Smooth muscle cell (in vitro differentiated cells): ENCODE measurements around the gene LTBP1. TPM values are rescaled to one million over a fixed set of nuclear protein-coding genes. Genes with fewer than 3 reads are reported as not detected.

Source experiments
- DNase-seq: peaks from one replicate; lab custom pipeline; 2025; ENCODE audit not compliant: unreplicated experiment; lab: John Stamatoyannopoulos, UW
- H2AFZ ChIP-seq: fragments of 200-600 bp; sonication (generic); 2 replicates; pipeline ENCODE4 v1.6.0; 2016; ENCODE audit warnings: antibody characterized with exemption, low read depth, mild to moderate bottlenecking
- H3F3A ChIP-seq: fragments of 200-600 bp; sonication (generic); 2 replicates; pipeline ENCODE4 v1.6.0; 2017; ENCODE audit warnings: antibody characterized with exemption, low read depth
- H3K27ac ChIP-seq: fragments of 200-600 bp; sonication (generic); 2 replicates; pipeline ENCODE4 v1.5.1; 2016; ENCODE audit warnings: low read depth, mild to moderate bottlenecking
- H3K27me3 ChIP-seq: fragments of 200-600 bp; sonication (generic); 2 replicates; pipeline ENCODE4 v1.6.1; 2016; ENCODE audit warnings: low read depth, mild to moderate bottlenecking
- H3K36me3 ChIP-seq: fragments of 200-600 bp; sonication (generic); 2 replicates; pipeline ENCODE4 v1.5.1; 2016; ENCODE audit warnings: low read depth
- H3K4me1 ChIP-seq: fragments of 200-600 bp; sonication (generic); 2 replicates; pipeline ENCODE4 v1.5.1; 2016; ENCODE audit warnings: low read depth
- H3K4me2 ChIP-seq: fragments of 200-600 bp; sonication (generic); 2 replicates; pipeline ENCODE4 v1.6.0; 2016; ENCODE audit warnings: mild to moderate bottlenecking
- H3K4me3 ChIP-seq: fragments of 200-600 bp; sonication (generic); 2 replicates; pipeline ENCODE4 v1.5.1; 2016; ENCODE audit warnings: mild to moderate bottlenecking
- H3K79me2 ChIP-seq: fragments of 200-600 bp; sonication (generic); 2 replicates; pipeline ENCODE4 v1.6.0; 2016; ENCODE audit warnings: low read depth, mild to moderate bottlenecking
- H3K9ac ChIP-seq: fragments of 200-600 bp; sonication (generic); 2 replicates; pipeline ENCODE4 v1.6.0; 2016; ENCODE audit warnings: low read depth
- H3K9me3 ChIP-seq: fragments of 200-600 bp; sonication (generic); replicated peaks from 2 replicates; pipeline ENCODE4 v1.5.1; 2016; ENCODE audit warnings: low read depth
- H4K20me1 ChIP-seq: fragments of 200-600 bp; sonication (generic); 2 replicates; pipeline ENCODE4 v1.6.0; 2016; ENCODE audit warnings: low read depth
- WGBS: methylation state at CpG from one replicate; pipeline ENCODE4 v1.1.7; 2016; ENCODE audit warnings: low lambda C conversion rate; 5-methylcytosine and 5-hydroxymethylcytosine counted together
- polyA plus RNA-seq: library from polyadenylated mRNA; unstranded; fragments of >200 nt; fragmentation: Nextera tagmentation; extraction: Ambion mirVana; gene quantifications from 2 replicates; pipeline ENCODE4 v1.2.1, GENCODE V29; 2016
- total RNA-seq: library from RNA; depleted of rRNA; stranded (reverse); fragments of >200 nt; gene quantifications from 2 replicates; pipeline ENCODE4 v1.2.3, GENCODE V29; 2014
- TF ChIP-seq, protein P1 (sequence below): fragments of 200-600 bp; sonication (generic); IDR thresholded peaks from 2 replicates; pipeline ENCODE4 v1.5.1; 2017; ENCODE audit warnings: borderline replicate concordance, mild to moderate bottlenecking, antibody characterized with exemption; ENCODE audit not compliant: insufficient read depth, poor library complexity, severe bottlenecking

The LTBP1 gene
- total and polyA plus RNA-seq, 2 experiments from 2014 or later = 146 to 250 TPM

DNA sequence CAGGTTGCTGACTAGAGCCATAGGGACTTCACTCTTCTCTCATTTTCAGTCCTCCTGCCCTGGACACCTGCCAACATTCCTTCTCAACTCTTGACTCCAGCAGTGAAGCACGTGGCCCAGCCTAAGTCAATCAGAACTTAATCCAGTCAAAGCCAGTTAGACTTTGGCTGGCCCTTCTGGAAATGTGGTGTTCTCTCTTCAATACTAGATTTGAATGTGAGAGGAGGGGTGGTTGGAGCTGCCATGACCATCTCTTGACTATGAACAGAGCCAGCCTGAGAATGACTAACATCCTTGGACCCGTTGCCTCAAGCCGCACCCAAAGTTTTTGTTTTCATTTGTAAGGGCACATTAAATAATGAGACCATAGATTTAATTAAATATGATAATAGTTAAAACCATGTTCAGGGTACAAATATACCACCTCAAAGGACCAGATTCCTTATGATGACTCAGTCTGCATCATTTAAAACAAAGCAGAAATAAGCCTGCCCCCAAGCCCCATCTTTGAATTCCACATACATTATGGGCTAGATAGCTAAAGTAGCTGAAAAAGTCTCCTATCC, 480.0 kb downstream of the LTBP1 start:
- H3K79me2 ChIP-seq = no peaks in the 10 kb centered on the region
- no peaks in the 10 kb centered on the region for H3K9me3 ChIP-seq
- H3K27ac ChIP-seq = no peak overlapping the region
- H3K36me3 ChIP-seq = no peaks in the 10 kb centered on the region
- no peak overlapping the region for H3K4me2 ChIP-seq
- H3K27me3 ChIP-seq = no peaks in the 10 kb centered on the region
- TF ChIP-seq, protein P1, sequence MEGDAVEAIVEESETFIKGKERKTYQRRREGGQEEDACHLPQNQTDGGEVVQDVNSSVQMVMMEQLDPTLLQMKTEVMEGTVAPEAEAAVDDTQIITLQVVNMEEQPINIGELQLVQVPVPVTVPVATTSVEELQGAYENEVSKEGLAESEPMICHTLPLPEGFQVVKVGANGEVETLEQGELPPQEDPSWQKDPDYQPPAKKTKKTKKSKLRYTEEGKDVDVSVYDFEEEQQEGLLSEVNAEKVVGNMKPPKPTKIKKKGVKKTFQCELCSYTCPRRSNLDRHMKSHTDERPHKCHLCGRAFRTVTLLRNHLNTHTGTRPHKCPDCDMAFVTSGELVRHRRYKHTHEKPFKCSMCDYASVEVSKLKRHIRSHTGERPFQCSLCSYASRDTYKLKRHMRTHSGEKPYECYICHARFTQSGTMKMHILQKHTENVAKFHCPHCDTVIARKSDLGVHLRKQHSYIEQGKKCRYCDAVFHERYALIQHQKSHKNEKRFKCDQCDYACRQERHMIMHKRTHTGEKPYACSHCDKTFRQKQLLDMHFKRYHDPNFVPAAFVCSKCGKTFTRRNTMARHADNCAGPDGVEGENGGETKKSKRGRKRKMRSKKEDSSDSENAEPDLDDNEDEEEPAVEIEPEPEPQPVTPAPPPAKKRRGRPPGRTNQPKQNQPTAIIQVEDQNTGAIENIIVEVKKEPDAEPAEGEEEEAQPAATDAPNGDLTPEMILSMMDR = no peak
- no peaks in the 10 kb centered on the region for H3F3A ChIP-seq
- 67% methylated on average over 3 of the region's 3 CpGs for WGBS
- H4K20me1 ChIP-seq = no peaks in the 10 kb centered on the region
- no peaks in the 10 kb centered on the region for H3K4me1 ChIP-seq
- no peak overlapping the region for H3K4me3 ChIP-seq
- H3K9ac ChIP-seq = no peak overlapping the region
- no peak overlapping the region for H2AFZ ChIP-seq
- DNase-seq = no peak

DNA sequence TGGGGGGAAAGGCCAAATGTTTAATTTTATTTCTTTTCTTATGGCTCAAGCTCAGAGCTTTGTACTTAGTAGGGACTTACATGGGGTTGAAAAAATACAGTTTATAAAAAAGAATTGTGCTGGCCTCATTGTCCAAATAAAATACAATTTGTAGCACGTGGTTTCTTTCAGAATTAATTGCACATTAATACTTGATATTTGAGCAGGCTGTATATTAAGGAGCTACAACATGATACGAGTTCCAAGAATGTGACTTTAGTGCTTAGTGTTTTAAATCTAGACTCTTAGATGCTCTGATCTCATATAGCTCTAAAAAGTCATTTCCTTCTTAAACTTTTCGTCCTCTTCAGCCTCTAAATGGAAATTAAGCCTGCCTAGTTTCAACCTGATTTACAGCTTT, 483.3 kb downstream of the LTBP1 start:
- Histone ChIP-seq H4K20me1 (no peaks in the 10 kb centered on the region), H3K4me1 (no peaks in the 10 kb centered on the region), H3K27ac (no peak overlapping the region), H3K79me2 (no peaks in the 10 kb centered on the region), H3K9me3 (no peaks in the 10 kb centered on the region), H3K4me2 (no peak overlapping the region), H3K27me3 (no peaks in the 10 kb centered on the region), H3K9ac (no peak overlapping the region), H3F3A (no peaks in the 10 kb centered on the region), H3K36me3 (no peaks in the 10 kb centered on the region), H2AFZ (no peak overlapping the region), H3K4me3 (no peak overlapping the region)
- TF ChIP-seq, protein P1 = no peak
- DNase-seq = no peak
- 77% methylated on average over 3 of the region's 3 CpGs for WGBS

DNA sequence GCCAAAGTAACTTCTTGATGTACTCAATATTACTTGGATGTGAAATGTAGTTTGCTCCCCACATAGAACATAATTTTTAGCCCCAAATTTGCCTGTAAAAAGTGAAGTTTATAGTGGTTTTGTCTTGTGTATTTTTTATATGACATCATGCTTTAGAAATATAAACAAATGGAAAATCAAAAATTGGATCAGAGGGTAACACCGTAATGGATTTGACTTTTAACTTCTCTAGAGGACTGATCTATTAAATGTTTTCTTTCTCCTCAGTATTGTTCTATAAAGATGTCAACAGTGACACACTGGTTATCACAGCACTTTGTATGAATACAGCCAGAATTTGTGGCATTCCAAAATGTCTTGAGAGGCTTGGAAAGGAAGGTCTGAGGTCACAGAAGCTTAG, 484.1 kb downstream of the LTBP1 start:
- WGBS = 77% methylated on average over 1 of the region's 1 CpG

DNA sequence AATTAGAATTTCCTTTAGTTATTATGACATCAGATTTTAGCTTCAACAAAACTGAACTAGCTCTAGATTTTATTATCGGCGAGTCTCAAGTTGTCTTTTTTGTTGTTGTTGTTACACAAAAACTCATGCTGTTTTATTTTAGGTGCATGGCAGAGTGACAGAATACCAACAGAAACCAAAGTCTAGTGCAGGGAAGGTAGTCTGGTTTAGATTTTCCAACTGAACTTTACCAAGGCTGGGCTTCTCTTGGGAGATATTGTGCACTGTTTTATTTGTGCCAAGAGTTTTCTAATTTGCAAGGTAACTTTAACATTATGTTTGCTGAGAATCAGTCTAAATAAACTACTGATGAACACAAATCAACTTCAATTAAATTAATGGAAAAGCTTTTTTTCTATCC, 486.1 kb downstream of the LTBP1 start:
- H3K4me2 ChIP-seq = no peak overlapping the region
- H3K36me3 ChIP-seq = no peaks in the 10 kb centered on the region
- H3K4me3 ChIP-seq = no peak overlapping the region
- H3F3A ChIP-seq = no peaks in the 10 kb centered on the region
- H3K27ac ChIP-seq = no peak overlapping the region
- no peak overlapping the region for H2AFZ ChIP-seq
- 99% methylated on average over 2 of the region's 2 CpGs for WGBS
- no peak overlapping the region for H3K9ac ChIP-seq
- H3K4me1 ChIP-seq = peaks cover 8% of the 10 kb centered on the region
- DNase-seq = no peak
- TF ChIP-seq, protein P1 = no peak
- no peaks in the 10 kb centered on the region for H4K20me1 ChIP-seq
- no peaks in the 10 kb centered on the region for H3K79me2 ChIP-seq
- H3K9me3 ChIP-seq = no peaks in the 10 kb centered on the region
- no peaks in the 10 kb centered on the region for H3K27me3 ChIP-seq

More for the DNA sequence above, 484.1 kb downstream of the LTBP1 start:
- no peaks in the 10 kb centered on the region for H3K4me1 ChIP-seq
- no peaks in the 10 kb centered on the region for H3F3A ChIP-seq
- H3K9ac ChIP-seq = no peak overlapping the region
- no peaks in the 10 kb centered on the region for H3K79me2 ChIP-seq
- H3K36me3 ChIP-seq = no peaks in the 10 kb centered on the region
- no peak overlapping the region for H3K4me2 ChIP-seq
- H3K4me3 ChIP-seq = no peak overlapping the region
- no peaks in the 10 kb centered on the region for H4K20me1 ChIP-seq
- no peak for DNase-seq
- TF ChIP-seq, protein P1 = no peak
- H3K9me3 ChIP-seq = no peaks in the 10 kb centered on the region
- H2AFZ ChIP-seq = no peak overlapping the region
- H3K27ac ChIP-seq = no peak overlapping the region
- no peaks in the 10 kb centered on the region for H3K27me3 ChIP-seq
